Uterus (tissue), 2 donors: ENCODE results near the gene TPRG1L.

Source experiments
- CTCF ChIP-seq, 4 experiments: fragments of 200-600 bp in 2 of 4; fragments of 450-650 bp in 2 of 4; sonication (generic) in 2 of 4; IDR thresholded peaks; one replicate each; pipeline ENCODE4 v1.5.1; 2016 to 2019; ENCODE audit warnings: antibody characterized with exemption in 4 of 4, mild to moderate bottlenecking in 2 of 4, moderate library complexity in 1 of 4
- POLR2A ChIP-seq, 2 donors: fragments of 450-650 bp; IDR thresholded peaks; one replicate each; pipeline ENCODE4 v1.6.1; 2016; ENCODE audit warnings: antibody characterized with exemption in 2 of 2, mild to moderate bottlenecking in 1 of 2, moderate library complexity in 1 of 2

- no peak for TF ChIP-seq CTCF (IDR thresholded peaks at IDR 0.05)
- TF ChIP-seq POLR2A (IDR thresholded peaks at IDR 0.05), result no peak
Observed at GRCh38 chr1:3646596-3646995, 21.8 kb downstream of the TPRG1L start.
